H9 (cell line): ENCODE results near the gene UQCR11. TPM values are rescaled to one million over a fixed set of nuclear protein-coding genes. Genes with fewer than 3 reads are reported as not detected.

Experiments used
- DNase-seq: peaks from one replicate; pipeline ENCODE4 v3.0.0-alpha.2; 2017
- H2AFZ ChIP-seq: one replicate; pipeline ENCODE4 v1.6.1; 2013; ENCODE audit warnings: mild to moderate bottlenecking, low read length, control low read depth, moderate library complexity
- H2AK5ac ChIP-seq: 2 replicates; pipeline ENCODE4 v1.6.1; 2013; ENCODE audit warnings: low read length, control low read depth, mixed read lengths; ENCODE audit not compliant: insufficient read length
- H2BK120ac ChIP-seq: one replicate; pipeline ENCODE4 v1.6.1; 2013; ENCODE audit warnings: low read depth, mild to moderate bottlenecking, low read length, control low read depth, inconsistent platforms; ENCODE audit not compliant: poor library complexity, severe bottlenecking
- H2BK12ac ChIP-seq: 2 replicates; pipeline ENCODE4 v1.6.1; 2013; ENCODE audit warnings: low read length, control low read depth, mixed read lengths, low read depth; ENCODE audit not compliant: insufficient read length
- H2BK15ac ChIP-seq: 2 replicates; pipeline ENCODE4 v1.6.1; 2013; ENCODE audit warnings: low read depth, low read length, control low read depth
- H2BK20ac ChIP-seq: one replicate; pipeline ENCODE4 v1.6.1; 2013; ENCODE audit warnings: low read depth, mild to moderate bottlenecking, low read length, control low read depth, inconsistent platforms; ENCODE audit not compliant: poor library complexity, severe bottlenecking
- H2BK5ac ChIP-seq: 2 replicates; pipeline ENCODE4 v1.6.1; 2013; ENCODE audit warnings: low read length, control low read depth, mixed read lengths; ENCODE audit not compliant: insufficient read length
- H3K14ac ChIP-seq: 2 replicates; pipeline ENCODE4 v1.6.1; 2013; ENCODE audit warnings: low read length, control low read depth; ENCODE audit not compliant: insufficient read depth
- H3K18ac ChIP-seq: 2 replicates; pipeline ENCODE4 v1.6.1; 2013; ENCODE audit warnings: low read depth, mild to moderate bottlenecking, mixed read lengths, low read length, control low read depth; ENCODE audit not compliant: insufficient read length
- H3K23ac ChIP-seq: 2 replicates; pipeline ENCODE4 v1.6.1; 2013; ENCODE audit warnings: low read length, control low read depth, mixed read lengths, low read depth; ENCODE audit not compliant: insufficient read length
- H3K23me2 ChIP-seq: 2 replicates; pipeline ENCODE4 v1.6.1; 2013; ENCODE audit warnings: low read depth, mild to moderate bottlenecking, mixed read lengths, low read length, control low read depth; ENCODE audit not compliant: insufficient read length, poor library complexity, severe bottlenecking
- H3K27ac ChIP-seq: 2 replicates; pipeline ENCODE4 v1.5.1; 2013; ENCODE audit warnings: low read length, control low read depth, mixed read lengths, low read depth; ENCODE audit not compliant: insufficient read length
- H3K27me3 ChIP-seq: 2 replicates; pipeline ENCODE4 v1.6.1; 2013; ENCODE audit warnings: low read length, control low read depth, inconsistent platforms; ENCODE audit not compliant: insufficient read depth
- H3K4ac ChIP-seq: 2 replicates; pipeline ENCODE4 v1.6.1; 2013; ENCODE audit warnings: low read depth, mild to moderate bottlenecking, control low read depth, inconsistent platforms, low read length, moderate library complexity
- H3K4me1 ChIP-seq: 2 replicates; pipeline ENCODE4 v1.6.1; 2013; ENCODE audit warnings: low read length, control low read depth, inconsistent platforms; ENCODE audit not compliant: insufficient read depth
- H3K4me2 ChIP-seq: 2 replicates; pipeline ENCODE4 v1.6.1; 2013; ENCODE audit warnings: low read length, control low read depth, mixed read lengths; ENCODE audit not compliant: insufficient read length, insufficient read depth
- H3K56ac ChIP-seq: 2 replicates; pipeline ENCODE4 v1.6.1; 2013; ENCODE audit warnings: low read depth, mild to moderate bottlenecking, mixed read lengths, low read length, control low read depth; ENCODE audit not compliant: insufficient read length
- H3K79me1 ChIP-seq: 2 replicates; pipeline ENCODE4 v1.6.1; 2013; ENCODE audit warnings: low read depth, mild to moderate bottlenecking, moderate library complexity, low read length, control low read depth, inconsistent platforms; ENCODE audit not compliant: insufficient read depth, poor library complexity, severe bottlenecking
- H3K79me2 ChIP-seq: 2 replicates; pipeline ENCODE4 v1.6.1; 2013; ENCODE audit warnings: low read length, control low read depth, inconsistent platforms; ENCODE audit not compliant: insufficient read depth
- H3K9ac ChIP-seq: 2 replicates; pipeline ENCODE4 v1.6.1; 2013; ENCODE audit warnings: low read length, control low read depth, mixed read lengths; ENCODE audit not compliant: insufficient read length; ENCODE audit errors: extremely low read depth
- H3K9me3 ChIP-seq: one replicate; pipeline ENCODE4 v1.6.1; 2013; ENCODE audit warnings: low read depth, low read length, inconsistent platforms; ENCODE audit not compliant: control insufficient read depth
- H3T11ph ChIP-seq: one replicate; pipeline ENCODE4 v1.6.1; 2013; ENCODE audit warnings: mild to moderate bottlenecking, low read length, control low read depth, inconsistent platforms
- H4K20me1 ChIP-seq: one replicate; pipeline ENCODE4 v1.6.1; 2013; ENCODE audit not compliant: control insufficient read depth, insufficient read length, insufficient read depth
- H4K5ac ChIP-seq: 2 replicates; pipeline ENCODE4 v1.6.1; 2013; ENCODE audit warnings: low read depth, mild to moderate bottlenecking, mixed read lengths, low read length, control low read depth; ENCODE audit not compliant: insufficient read length
- H4K8ac ChIP-seq: replicated peaks from 2 replicates; pipeline ENCODE4 v1.6.1; 2013; ENCODE audit warnings: low read length, control low read depth, mixed read lengths, low read depth; ENCODE audit not compliant: insufficient read length
- H4K91ac ChIP-seq: 2 replicates; pipeline ENCODE4 v1.6.1; 2013; ENCODE audit warnings: low read depth, mild to moderate bottlenecking, moderate library complexity, mixed read lengths, low read length, control low read depth; ENCODE audit not compliant: insufficient read length
- H3K27ac Mint-ChIP-seq, 3 experiments: 2 replicates in 2 of 3; 3 replicates in 1 of 3; pipeline ENCODE4 v1.8.0; 2020 to 2021; ENCODE audit warnings: mixed read lengths in 3 of 3, mild to moderate bottlenecking in 1 of 3, moderate library complexity in 1 of 3
- H3K27me3 Mint-ChIP-seq: 2 replicates; pipeline ENCODE4 v1.8.0; 2021; ENCODE audit warnings: low read depth, mild to moderate bottlenecking, moderate library complexity, mixed read lengths
- H3K36me3 Mint-ChIP-seq, 3 experiments: 2 replicates in 2 of 3; 3 replicates in 1 of 3; pipeline ENCODE4 v1.8.0; 2020 to 2021; ENCODE audit warnings: low read depth in 3 of 3, mixed read lengths in 3 of 3; ENCODE audit not compliant: insufficient read depth in 1 of 3
- H3K4me1 Mint-ChIP-seq, 2 experiments: 2 replicates each; pipeline ENCODE4 v1.8.0; 2020; ENCODE audit warnings: mixed read lengths in 2 of 2
- H3K4me3 Mint-ChIP-seq, 2 experiments: 2 replicates in 1 of 2; 3 replicates in 1 of 2; pipeline ENCODE4 v1.8.0; 2020 to 2021; ENCODE audit warnings: mild to moderate bottlenecking in 2 of 2, mixed read lengths in 2 of 2, moderate library complexity in 1 of 2
- H3K9me3 Mint-ChIP-seq, 2 experiments: 2 replicates in 1 of 2; 3 replicates in 1 of 2; pipeline ENCODE4 v1.8.0; 2020; ENCODE audit warnings: mild to moderate bottlenecking in 2 of 2, mixed read lengths in 2 of 2, moderate library complexity in 1 of 2
- CTCF ChIP-seq: fragments of 200-600 bp; sonication (generic); conservative IDR thresholded peaks from 3 replicates; pipeline ENCODE4 v1.8.0; 2021; ENCODE audit warnings: antibody characterized with exemption, mild to moderate bottlenecking
- WGBS: extraction: QIAGEN DNeasy Blood & Tissue Kit; methylation state at CpG from one replicate; pipeline ENCODE4 v1.1.7; 2013; ENCODE audit warnings: missing lambda C conversion rate, low lambda C conversion rate, mixed read lengths; ENCODE audit not compliant: insufficient read length; ENCODE audit errors: extremely low coverage; 5-methylcytosine and 5-hydroxymethylcytosine counted together
- total RNA-seq: library from RNA; stranded (reverse); gene quantifications from 2 replicates; pipeline ENCODE4 v1.2.1, GENCODE V29; 2021

UQCR11 gene
- total RNA-seq, 1 experiment from 2014 or later = 174 TPM

GRCh38 chr19:1626417-1627010 is 21.3 kb upstream of the UQCR11 start:
- no peak overlapping the region for H4K8ac ChIP-seq
- no peak overlapping the region for H2BK5ac ChIP-seq
- H3K23me2 ChIP-seq = no peaks in the 10 kb centered on the region
- no peak overlapping the region for H3K9ac ChIP-seq
- H3K14ac ChIP-seq = no peak overlapping the region
- no peak overlapping the region for H3K4ac ChIP-seq
- H4K91ac ChIP-seq = no peak overlapping the region
- no CpG with 5 or more reads among the region's 32 CpGs for WGBS
- no peak overlapping the region for H3K56ac ChIP-seq
- H2AK5ac ChIP-seq = no peak overlapping the region
- H3K9me3 ChIP-seq = no peaks in the 10 kb centered on the region
- no peak for DNase-seq
- peaks cover 5 to 10% of the 10 kb centered on the region in 2 experiments for H3K4me1 Mint-ChIP-seq
- no peak overlapping the region for H3K4me2 ChIP-seq
- no peak overlapping the region for H2BK12ac ChIP-seq
- no peaks in the 10 kb centered on the region for H3K79me2 ChIP-seq
- peaks cover 14 to 39% (median 38%) of the 10 kb centered on the region in 3 experiments; a peak in 6 of 7 replicates for H3K36me3 Mint-ChIP-seq
- H3K9me3 Mint-ChIP-seq = no peaks in the 10 kb centered on the region
- TF ChIP-seq CTCF = no peak
- no peaks in the 10 kb centered on the region for H4K20me1 ChIP-seq
- H4K5ac ChIP-seq = no peak overlapping the region
- H3K18ac ChIP-seq = no peak overlapping the region
- no peak overlapping the region for H3K27ac Mint-ChIP-seq
- H3K4me1 ChIP-seq = no peaks in the 10 kb centered on the region
- H3K27me3 Mint-ChIP-seq = no peaks in the 10 kb centered on the region
- H3K27ac ChIP-seq = no peak overlapping the region
- no peak overlapping the region for H2AFZ ChIP-seq
- H3K27me3 ChIP-seq = no peaks in the 10 kb centered on the region
- no peak overlapping the region for H3K4me3 Mint-ChIP-seq
- no peak overlapping the region for H2BK15ac ChIP-seq
- no peak overlapping the region for H2BK120ac ChIP-seq
- peaks cover 4% of the 10 kb centered on the region for H3K79me1 ChIP-seq
- H3T11ph ChIP-seq = no peak overlapping the region
- no peak overlapping the region for H3K23ac ChIP-seq
- H2BK20ac ChIP-seq = no peak overlapping the region
